GM13976 (cell line): ENCODE measurements around the gene CAMK4.

Experiments
- DNase-seq: peaks from one replicate; pipeline ENCODE4 v3.0.0; 2012; ENCODE audit warnings: low spot score
- CTCF ChIP-seq: IDR thresholded peaks from 2 replicates; pipeline ENCODE4 v1.5.1; 2012; ENCODE audit warnings: borderline replicate concordance, mild to moderate bottlenecking; ENCODE audit not compliant: insufficient read depth; ENCODE audit errors: extremely low read depth, missing control alignments, control extremely low read depth
- in situ Hi-C: fragments of 300-500 bp; cut with MboI; formaldehyde crosslinking; loops from one replicate; pipeline ENCODE4 v1.12.0; 2022; ENCODE audit warnings: low sequenced_read_pairs, mixed read lengths, inconsistent platforms; ENCODE audit not compliant: unreplicated experiment

CAMK4 gene

DNA sequence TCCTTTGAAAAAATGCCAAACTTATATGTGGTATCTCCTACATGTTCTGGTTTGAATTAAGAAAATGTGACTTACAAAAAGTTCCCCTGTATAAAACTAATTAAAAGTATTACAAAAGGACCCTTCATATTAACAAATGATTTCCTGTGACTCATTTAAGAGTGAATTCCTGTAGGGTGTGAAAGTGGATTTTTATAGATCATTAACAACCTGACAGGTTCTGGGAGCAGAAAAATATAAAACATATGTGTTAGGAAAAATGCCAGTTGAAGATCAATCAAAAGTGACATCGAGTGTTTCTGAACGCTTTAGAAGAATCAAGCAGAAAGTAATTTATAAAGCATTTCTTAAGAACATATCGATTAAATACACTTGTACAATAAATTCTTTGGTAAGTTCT, 35.5 kb downstream of the CAMK4 start:
- TF ChIP-seq CTCF, result no peak
- no peak for DNase-seq
- in situ Hi-C loops, result loop anchor here (25.0 kb wide), 1 partner anchor 497 kb away; no protein-coding TSS in a partner anchor

- in situ Hi-C loops, result loop anchor here (25.0 kb wide), 1 partner anchor 499 kb away; no protein-coding TSS in a partner anchor
- no peak for DNase-seq
- no peak for TF ChIP-seq CTCF
Observed at GRCh38 chr5:111261610-111262009, 37.4 kb downstream of the CAMK4 start.

- in situ Hi-C loops, result loop anchor here (25.0 kb wide), 1 partner anchor 500 kb away; no protein-coding TSS in a partner anchor
- TF ChIP-seq CTCF, result no peak
- no peak for DNase-seq
Observed at GRCh38 chr5:111262153-111262552, 38.0 kb downstream of the CAMK4 start.

DNA sequence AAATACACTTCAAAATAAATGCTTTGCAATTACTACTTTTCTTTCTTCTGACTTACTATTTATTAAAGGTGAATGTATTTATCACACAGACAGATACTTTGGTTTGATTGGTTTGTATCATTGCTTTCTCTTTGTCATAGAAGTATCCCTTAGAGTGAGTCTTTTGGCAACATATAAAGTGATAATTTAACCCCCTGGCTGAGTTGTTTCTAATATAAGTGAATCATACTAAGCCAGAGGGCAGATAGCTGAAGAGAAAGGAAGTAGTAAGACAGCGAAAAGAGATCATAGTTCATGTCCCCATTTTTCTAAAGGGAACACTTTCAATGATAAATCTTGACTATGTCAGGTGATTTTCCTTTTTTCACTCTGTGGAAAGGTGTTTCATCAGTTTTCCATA, 38.6 kb downstream of the CAMK4 start:
- no peak for DNase-seq
- in situ Hi-C loops, result loop anchor here (25.0 kb wide), 1 partner anchor 501 kb away; no protein-coding TSS in a partner anchor
- no peak for TF ChIP-seq CTCF

DNA sequence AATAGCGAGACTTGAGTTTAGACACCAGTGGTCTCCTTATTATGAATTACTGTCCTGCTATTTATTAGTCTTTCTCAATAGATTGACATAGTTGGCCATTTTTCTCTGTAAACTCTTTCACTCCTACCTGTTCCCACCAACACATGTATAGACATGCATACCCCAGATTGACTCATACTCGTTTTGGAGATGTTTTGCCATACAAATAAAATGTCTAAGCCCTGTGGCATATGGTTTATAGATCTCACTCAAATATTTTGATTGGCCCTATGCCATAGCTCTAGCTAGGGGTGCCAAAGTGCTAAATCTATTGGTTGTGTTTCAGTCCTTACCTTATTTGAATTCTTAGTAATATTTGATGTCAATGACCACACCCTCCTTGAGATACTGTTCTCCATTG, 42.3 kb downstream of the CAMK4 start:
- no peak for TF ChIP-seq CTCF
- in situ Hi-C loops, result loop anchor here (25.0 kb wide), 1 partner anchor 504 kb away; no protein-coding TSS in a partner anchor
- no peak for DNase-seq

DNA sequence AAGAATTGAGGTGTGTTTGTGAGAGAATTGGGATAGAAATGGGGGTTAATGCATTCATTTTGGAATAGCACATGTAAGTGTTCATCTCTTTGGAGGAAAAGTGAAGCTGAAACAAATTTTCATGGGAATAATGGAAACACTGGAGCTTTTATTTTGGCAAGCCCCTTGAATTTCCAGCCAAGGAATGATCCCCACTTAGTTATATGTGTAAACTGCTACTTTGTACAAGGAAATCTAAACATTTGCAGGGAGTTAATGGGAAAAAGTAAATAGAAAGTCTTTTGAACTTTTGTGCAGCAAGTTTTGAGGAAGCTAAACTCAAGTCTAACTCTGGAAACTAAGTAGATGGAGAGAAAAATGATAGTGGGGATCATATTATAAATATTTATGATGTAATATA, 44.1 kb downstream of the CAMK4 start:
- in situ Hi-C loops, result loop anchor here (25.0 kb wide), 1 partner anchor 506 kb away; no protein-coding TSS in a partner anchor

More for the DNA sequence above, 44.1 kb downstream of the CAMK4 start:
- no peak for DNase-seq
- no peak for TF ChIP-seq CTCF
